DOHH2 (cell line): ENCODE data around the gene DNAJB7.

Experiments
- H3F3A ChIP-seq: fragments of 200-600 bp; sonication (generic), shearing (Covaris generic); 2 replicates; pipeline ENCODE4 v1.6.0; 2016; ENCODE audit warnings: antibody characterized with exemption, mild to moderate bottlenecking; ENCODE audit not compliant: control insufficient read depth, insufficient read depth
- H3K27ac ChIP-seq: fragments of 200-600 bp; sonication (generic); 2 replicates; pipeline ENCODE4 v1.5.1; 2014; ENCODE audit warnings: low read depth, mild to moderate bottlenecking, low read length, moderate library complexity
- H3K27me3 ChIP-seq: fragments of 200-600 bp; sonication (generic); 2 replicates; pipeline ENCODE4 v1.6.1; 2014; ENCODE audit warnings: mild to moderate bottlenecking, low read length, mixed read lengths; ENCODE audit not compliant: control insufficient read depth
- H3K36me3 ChIP-seq: fragments of 200-600 bp; sonication (generic); 2 replicates; pipeline ENCODE4 v1.6.1; 2014; ENCODE audit warnings: mild to moderate bottlenecking, low read length, moderate library complexity, mixed read lengths; ENCODE audit not compliant: control insufficient read depth
- H3K4me1 ChIP-seq: fragments of 200-600 bp; sonication (generic); 2 replicates; pipeline ENCODE4 v1.6.1; 2014; ENCODE audit warnings: mild to moderate bottlenecking, low read length, mixed read lengths; ENCODE audit not compliant: control insufficient read depth
- H3K4me2 ChIP-seq: fragments of 200-600 bp; sonication (generic); 2 replicates; pipeline ENCODE4 v1.6.0; 2014; ENCODE audit warnings: mild to moderate bottlenecking, low read length, moderate library complexity
- H3K4me3 ChIP-seq: fragments of 200-600 bp; sonication (generic); 2 replicates; pipeline ENCODE4 v1.5.1; 2014; ENCODE audit warnings: mild to moderate bottlenecking, low read length, mixed read lengths
- H3K79me2 ChIP-seq: fragments of 200-600 bp; sonication (generic); 2 replicates; pipeline ENCODE4 v1.6.1; 2014; ENCODE audit warnings: mild to moderate bottlenecking, low read length, mixed read lengths; ENCODE audit not compliant: control insufficient read depth
- H3K9me2 ChIP-seq: fragments of 200-600 bp; sonication (generic); replicated peaks from 2 replicates; pipeline ENCODE4 v1.6.1; 2014; ENCODE audit warnings: mild to moderate bottlenecking, low read length, mixed read lengths; ENCODE audit not compliant: control insufficient read depth
- H3K9me3 ChIP-seq: fragments of 200-600 bp; sonication (generic); 2 replicates; pipeline ENCODE4 v1.6.1; 2014; ENCODE audit warnings: antibody characterized with exemption, low read length, mixed read lengths; ENCODE audit not compliant: control insufficient read depth, insufficient read depth
- H4K20me1 ChIP-seq: fragments of 200-600 bp; sonication (generic); 2 replicates; pipeline ENCODE4 v1.6.0; 2014; ENCODE audit warnings: low read depth, mild to moderate bottlenecking, antibody characterized with exemption, low read length, moderate library complexity; ENCODE audit not compliant: control insufficient read depth, insufficient read depth
- EZH2phosphoT487 ChIP-seq: fragments of 200-600 bp; sonication (generic); IDR thresholded peaks from 2 replicates; pipeline ENCODE4 v1.6.1; 2017; ENCODE audit warnings: borderline replicate concordance, mild to moderate bottlenecking, antibody characterized with exemption, low read length, moderate library complexity, mixed read lengths
- TF ChIP-seq, protein P1 (sequence below): fragments of 200-600 bp; sonication (generic); IDR thresholded peaks from one replicate; pipeline ENCODE4 v1.5.1; 2014; ENCODE audit warnings: antibody characterized with exemption, mild to moderate bottlenecking, low read depth, low read length; ENCODE audit not compliant: poor library complexity, severe bottlenecking

DNAJB7 gene

DNA sequence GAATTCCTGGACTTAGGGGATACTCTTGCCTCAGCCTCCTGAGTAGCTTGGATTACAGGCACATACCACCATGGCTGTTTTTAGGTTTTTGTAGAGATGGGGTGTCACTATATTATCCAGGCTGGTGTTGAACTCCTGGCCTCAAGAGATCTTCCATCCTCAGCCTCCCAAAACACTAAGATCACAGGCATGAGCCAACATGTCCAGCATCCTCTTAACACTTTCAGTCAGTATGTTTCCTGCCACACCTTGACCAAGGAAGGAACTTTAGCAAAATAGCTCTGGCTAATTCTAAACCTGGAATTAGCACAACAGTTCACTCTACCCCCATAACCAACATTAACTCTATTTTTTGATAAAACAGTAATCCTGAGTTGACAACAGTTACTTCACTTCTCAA is 27.2 kb upstream of the DNAJB7 start:
- no peaks in the 10 kb centered on the region for H3K4me1 ChIP-seq
- no peaks in the 10 kb centered on the region for H3K79me2 ChIP-seq
- no peaks in the 10 kb centered on the region for H3K9me2 ChIP-seq
- no peak overlapping the region for H3K4me3 ChIP-seq
- no peaks in the 10 kb centered on the region for H4K20me1 ChIP-seq
- no peaks in the 10 kb centered on the region for H3F3A ChIP-seq
- H3K36me3 ChIP-seq = peaks cover 31% of the 10 kb centered on the region
- H3K4me2 ChIP-seq = no peak overlapping the region
- H3K9me3 ChIP-seq = no peaks in the 10 kb centered on the region
- TF ChIP-seq, protein P1, sequence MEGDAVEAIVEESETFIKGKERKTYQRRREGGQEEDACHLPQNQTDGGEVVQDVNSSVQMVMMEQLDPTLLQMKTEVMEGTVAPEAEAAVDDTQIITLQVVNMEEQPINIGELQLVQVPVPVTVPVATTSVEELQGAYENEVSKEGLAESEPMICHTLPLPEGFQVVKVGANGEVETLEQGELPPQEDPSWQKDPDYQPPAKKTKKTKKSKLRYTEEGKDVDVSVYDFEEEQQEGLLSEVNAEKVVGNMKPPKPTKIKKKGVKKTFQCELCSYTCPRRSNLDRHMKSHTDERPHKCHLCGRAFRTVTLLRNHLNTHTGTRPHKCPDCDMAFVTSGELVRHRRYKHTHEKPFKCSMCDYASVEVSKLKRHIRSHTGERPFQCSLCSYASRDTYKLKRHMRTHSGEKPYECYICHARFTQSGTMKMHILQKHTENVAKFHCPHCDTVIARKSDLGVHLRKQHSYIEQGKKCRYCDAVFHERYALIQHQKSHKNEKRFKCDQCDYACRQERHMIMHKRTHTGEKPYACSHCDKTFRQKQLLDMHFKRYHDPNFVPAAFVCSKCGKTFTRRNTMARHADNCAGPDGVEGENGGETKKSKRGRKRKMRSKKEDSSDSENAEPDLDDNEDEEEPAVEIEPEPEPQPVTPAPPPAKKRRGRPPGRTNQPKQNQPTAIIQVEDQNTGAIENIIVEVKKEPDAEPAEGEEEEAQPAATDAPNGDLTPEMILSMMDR = no peak
- TF ChIP-seq EZH2phosphoT487 = no peak
- H3K27ac ChIP-seq = no peak overlapping the region
- no peaks in the 10 kb centered on the region for H3K27me3 ChIP-seq

DNA sequence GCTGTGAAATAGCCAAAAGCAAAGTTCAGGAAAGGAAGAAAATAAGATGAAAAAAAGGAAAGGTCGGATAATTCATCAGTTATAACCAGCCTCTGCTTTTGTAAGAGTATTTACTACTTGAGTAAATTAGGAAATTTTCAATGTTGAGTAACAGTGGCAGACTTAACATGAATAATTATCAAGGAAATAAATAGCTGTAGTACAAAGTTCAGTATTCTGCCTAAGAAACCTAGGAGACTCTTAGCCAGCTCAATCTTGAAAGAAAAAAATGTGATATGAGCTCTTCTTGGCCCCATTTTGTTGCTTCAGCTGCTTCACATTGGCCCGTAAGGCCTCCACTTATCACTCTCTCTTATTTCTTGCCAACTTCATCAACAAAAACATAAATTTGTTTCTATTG is 17.0 kb upstream of the DNAJB7 start:
- Histone ChIP-seq H3K4me1 (0 out of 2 replicates have a peak, but pooled peaks cover 2% of the 10 kb centered on the region), H3K27ac (no peak overlapping the region), H3K79me2 (no peaks in the 10 kb centered on the region), H3K9me3 (no peaks in the 10 kb centered on the region), H3K9me2 (no peaks in the 10 kb centered on the region), H3K4me3 (no peak overlapping the region), H3K36me3 (peaks cover 16% of the 10 kb centered on the region), H4K20me1 (no peaks in the 10 kb centered on the region), H3F3A (no peaks in the 10 kb centered on the region), H3K27me3 (no peaks in the 10 kb centered on the region), H3K4me2 (no peak overlapping the region)
- TF ChIP-seq, protein P1 = no peak
- TF ChIP-seq EZH2phosphoT487 = no peak

DNA sequence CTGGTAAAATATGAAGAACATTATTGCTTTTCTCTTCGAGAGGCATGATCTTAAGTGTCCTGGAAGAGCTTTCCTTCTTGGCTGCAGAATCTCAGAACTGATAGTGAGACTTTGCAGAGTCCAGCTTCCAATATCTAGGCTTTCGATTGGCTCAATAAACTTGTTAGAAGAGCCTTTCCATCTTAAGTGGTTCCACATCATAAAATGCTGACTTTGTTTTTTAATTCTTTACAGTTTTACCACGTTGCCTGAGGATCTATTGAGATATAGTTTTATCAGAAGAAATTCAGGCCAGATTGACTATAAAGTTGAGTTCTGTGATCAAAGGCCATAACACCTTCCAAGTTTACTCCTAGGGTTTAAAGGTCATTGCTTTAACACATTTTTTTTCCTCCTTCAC is 15.6 kb upstream of the DNAJB7 start:
- Histone ChIP-seq H3K36me3 (peaks cover 9% of the 10 kb centered on the region), H3K4me1 (0 out of 2 replicates have a peak, but pooled peaks cover 2% of the 10 kb centered on the region), H3K9me2 (no peaks in the 10 kb centered on the region), H3K27me3 (no peaks in the 10 kb centered on the region), H3K27ac (no peak overlapping the region), H3F3A (no peaks in the 10 kb centered on the region), H3K9me3 (no peaks in the 10 kb centered on the region), H4K20me1 (no peaks in the 10 kb centered on the region), H3K4me2 (no peak overlapping the region), H3K4me3 (no peak overlapping the region), H3K79me2 (no peaks in the 10 kb centered on the region)
- TF ChIP-seq EZH2phosphoT487 = no peak
- TF ChIP-seq, protein P1 = no peak

DNA sequence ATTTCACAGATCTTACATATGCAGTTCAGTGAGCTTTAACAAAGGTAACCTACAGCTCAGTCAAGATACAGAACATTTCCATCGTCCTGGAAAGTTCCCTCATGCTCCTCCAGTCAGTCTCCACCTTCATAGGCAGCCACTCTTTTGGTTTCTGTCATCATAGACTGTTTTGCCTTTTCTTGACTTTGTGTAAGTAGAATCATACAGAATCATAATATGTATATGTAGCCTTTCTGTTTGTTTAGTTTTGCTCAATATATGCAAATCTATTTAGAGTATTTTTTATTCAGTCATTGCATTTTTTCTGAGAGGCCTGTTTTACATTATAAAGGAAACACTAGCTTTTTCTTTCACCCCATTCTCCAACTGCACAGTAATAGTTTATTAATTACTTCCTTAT is 15.0 kb upstream of the DNAJB7 start:
- TF ChIP-seq, protein P1 = no peak
- TF ChIP-seq EZH2phosphoT487 = no peak
- no peaks in the 10 kb centered on the region for H3K27me3 ChIP-seq
- H3K9me3 ChIP-seq = no peaks in the 10 kb centered on the region
- H4K20me1 ChIP-seq = no peaks in the 10 kb centered on the region
- no peak overlapping the region for H3K27ac ChIP-seq
- H3K4me2 ChIP-seq = no peak overlapping the region
- H3K79me2 ChIP-seq = no peaks in the 10 kb centered on the region
- no peaks in the 10 kb centered on the region for H3K9me2 ChIP-seq
- 0 out of 2 replicates have a peak, but pooled peaks cover 2% of the 10 kb centered on the region for H3K4me1 ChIP-seq
- no peak overlapping the region for H3K4me3 ChIP-seq
- H3F3A ChIP-seq = no peaks in the 10 kb centered on the region
- peaks cover 7% of the 10 kb centered on the region; the same call in 1 of the 2 replicates for H3K36me3 ChIP-seq
